GM18498 (cell line): ENCODE data around the gene AGR2.

Experiments used
- ATAC-seq: cut with Tn5 transposase; IDR thresholded peaks from one replicate; pipeline ENCODE4 v1.9.1; 2021; ENCODE audit warnings: mild to moderate bottlenecking, moderate library complexity; ENCODE audit not compliant: unreplicated experiment

The AGR2 gene

GRCh38 chr7:16813232-16813616, 8.4 kb upstream of the AGR2 start:
- ATAC-seq, result no peak

GRCh38 chr7:16812542-16813231, 7.9 kb upstream of the AGR2 start:
- no peak for ATAC-seq

DNA sequence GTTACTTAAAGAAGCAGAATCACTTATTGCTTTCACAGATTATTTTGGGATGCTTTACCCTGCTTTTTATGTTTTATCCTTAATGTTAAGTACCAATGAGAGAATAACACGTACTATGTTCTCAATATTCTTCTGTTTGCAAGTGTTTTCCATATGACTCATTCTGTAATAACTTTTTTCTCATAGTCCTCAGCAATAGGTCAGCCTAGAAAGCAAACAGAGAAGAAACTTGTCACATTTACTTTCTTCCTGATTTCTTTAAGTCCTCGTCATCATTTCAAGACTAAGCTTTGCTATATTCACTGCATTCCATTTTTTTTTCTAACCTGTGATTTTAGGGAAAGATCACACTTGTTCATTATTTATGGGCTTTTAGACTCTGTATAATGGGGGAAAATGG, 6.8 kb upstream of the AGR2 start:
- ATAC-seq, result no peak

- no peak for ATAC-seq
Measured at GRCh38 chr7:16810573-16810972, 5.8 kb upstream of the AGR2 start.

DNA sequence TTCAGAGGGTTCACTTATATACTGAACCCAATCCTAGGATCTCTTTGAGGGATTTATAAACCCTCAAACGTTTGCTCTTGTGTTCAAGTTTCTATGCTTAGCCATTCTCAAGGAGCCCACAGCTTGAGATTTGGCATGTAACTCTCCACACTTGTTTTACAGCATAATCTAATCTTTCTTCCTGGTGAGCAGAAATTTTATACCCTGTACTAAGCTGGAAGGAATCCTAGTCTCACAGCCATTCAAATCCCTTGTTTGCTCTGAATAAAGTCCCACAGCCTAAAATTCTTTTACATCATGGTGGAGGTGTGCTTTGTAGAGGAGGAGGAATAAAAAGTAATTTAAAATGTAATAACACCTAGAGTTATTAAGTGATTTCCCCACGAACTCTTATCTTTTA, 5.3 kb upstream of the AGR2 start:
- no peak for ATAC-seq

- ATAC-seq, result no peak
Measured at GRCh38 chr7:16805441-16805840, 642 bp upstream of the AGR2 start.

DNA sequence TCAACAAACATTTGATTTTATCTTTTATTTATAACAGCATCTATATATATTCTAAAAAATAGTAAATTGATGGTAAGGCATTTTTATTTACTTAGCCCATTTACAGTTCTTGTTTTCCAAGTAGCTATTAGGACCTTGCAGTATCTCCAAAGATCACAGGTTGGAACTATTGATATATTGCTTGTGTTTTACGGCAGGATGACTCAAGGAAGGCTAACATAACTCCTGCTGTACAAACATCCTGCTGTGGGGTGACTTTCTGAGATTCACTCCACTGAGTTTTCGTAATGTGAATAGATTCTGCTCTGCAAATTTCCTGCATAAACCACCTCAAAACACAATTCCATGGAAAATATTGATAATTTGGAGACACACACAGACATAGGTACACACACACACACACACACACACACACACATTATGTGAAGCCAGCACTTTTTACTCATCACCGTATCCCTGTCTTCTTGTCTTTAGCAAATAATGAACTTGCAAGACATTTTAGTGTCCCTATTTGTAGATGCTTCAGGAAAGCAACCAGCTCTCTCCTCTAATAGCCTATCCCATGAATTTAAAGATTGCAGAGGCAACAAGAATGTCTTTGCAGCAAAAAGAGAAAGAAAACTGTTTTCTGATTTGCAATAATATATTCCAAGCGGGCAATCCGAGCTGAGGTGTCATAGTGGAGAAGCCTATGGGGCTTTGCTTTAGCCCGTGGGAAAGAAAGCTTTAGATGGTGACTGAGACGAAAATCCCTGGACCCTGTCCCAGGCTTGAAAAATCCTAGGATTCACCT, 722 bp downstream of the AGR2 start:
- no peak for ATAC-seq

GRCh38 chr7:16803125-16803524, 1.7 kb downstream of the AGR2 start:
- no peak for ATAC-seq

DNA sequence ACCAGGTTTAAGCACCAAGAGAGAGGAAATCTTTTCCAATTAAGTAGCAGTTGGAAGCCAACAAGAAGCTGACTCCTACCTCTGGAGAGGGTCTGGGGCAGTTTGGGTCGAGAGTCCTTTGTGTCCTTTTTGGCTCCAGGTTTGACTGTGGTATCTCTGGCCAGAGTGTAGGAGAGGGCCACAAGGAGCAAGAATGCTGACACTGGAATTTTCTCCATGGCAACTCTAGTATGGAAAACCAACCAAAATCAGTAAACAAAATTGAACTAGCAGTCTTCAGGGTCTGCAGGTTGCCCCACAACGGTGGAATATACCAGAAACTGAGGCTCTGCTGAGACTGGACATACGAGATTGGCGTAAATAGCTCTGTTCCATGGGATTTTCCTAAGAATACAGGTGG, 3.2 kb downstream of the AGR2 start:
- no peak for ATAC-seq

GRCh38 chr7:16801111-16801542, 3.7 kb downstream of the AGR2 start:
- no peak for ATAC-seq

GRCh38 chr7:16795624-16796023, 9.2 kb downstream of the AGR2 start:
- ATAC-seq, result no peak

- no peak for ATAC-seq
Measured at GRCh38 chr7:16794986-16795385, 9.8 kb downstream of the AGR2 start.

DNA sequence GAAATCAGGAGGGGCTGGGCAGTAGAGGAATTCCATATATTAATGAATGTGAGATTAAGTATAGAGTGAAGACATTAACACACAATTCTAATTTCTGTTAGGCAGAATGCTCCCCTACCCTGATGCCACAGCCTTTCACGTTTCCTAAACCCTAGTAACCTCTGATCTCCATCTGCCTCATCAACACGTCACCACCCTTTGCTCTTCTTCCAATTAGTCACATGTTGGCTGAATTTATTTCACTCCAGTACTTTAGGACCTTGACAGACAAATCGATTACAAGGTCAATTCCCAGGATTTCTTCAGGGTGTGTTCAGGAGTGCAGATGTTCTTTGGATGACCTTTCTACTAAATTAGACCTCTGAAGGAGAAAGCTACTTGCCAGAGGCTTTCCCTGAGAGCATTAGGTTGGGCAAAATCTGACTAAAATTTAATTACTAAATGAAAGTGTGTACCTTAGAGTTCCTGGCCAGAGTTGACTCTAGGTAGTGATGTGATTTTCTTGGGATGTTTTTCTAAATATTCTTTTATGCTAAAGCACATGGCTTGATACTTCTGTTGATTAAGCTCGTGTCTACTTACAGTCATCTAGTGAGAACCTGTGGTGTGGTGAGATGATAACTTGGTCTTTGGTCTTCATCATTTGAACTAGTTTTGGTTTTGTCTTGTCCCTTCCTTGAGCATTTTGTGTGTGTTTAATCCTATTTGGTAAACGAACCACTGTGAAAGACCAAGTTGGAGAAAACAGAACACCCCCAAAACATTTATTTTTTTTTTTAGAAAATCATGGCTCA, 12.7 kb downstream of the AGR2 start:
- no peak for ATAC-seq

DNA sequence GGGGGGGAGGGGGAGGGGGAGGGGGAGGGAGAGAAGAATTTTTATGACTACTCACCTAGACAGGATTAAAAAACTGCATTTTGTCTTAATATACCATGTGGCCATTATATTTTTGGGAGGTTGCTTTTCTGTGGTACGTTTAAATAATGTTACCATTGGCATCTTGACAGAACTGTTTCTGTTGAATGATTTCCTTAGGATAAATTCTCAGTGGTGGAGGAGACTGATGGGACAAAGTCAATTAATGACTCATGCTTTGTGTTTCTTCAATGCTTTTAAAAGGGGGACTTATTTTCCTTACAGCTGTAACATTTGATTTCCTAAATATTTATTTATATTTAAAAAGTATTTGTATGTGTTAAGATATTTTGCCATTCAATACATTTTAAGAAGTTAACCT, 13.7 kb downstream of the AGR2 start:
- no peak for ATAC-seq

GRCh38 chr7:16787127-16787526, 17.7 kb downstream of the AGR2 start:
- ATAC-seq, result no peak

DNA sequence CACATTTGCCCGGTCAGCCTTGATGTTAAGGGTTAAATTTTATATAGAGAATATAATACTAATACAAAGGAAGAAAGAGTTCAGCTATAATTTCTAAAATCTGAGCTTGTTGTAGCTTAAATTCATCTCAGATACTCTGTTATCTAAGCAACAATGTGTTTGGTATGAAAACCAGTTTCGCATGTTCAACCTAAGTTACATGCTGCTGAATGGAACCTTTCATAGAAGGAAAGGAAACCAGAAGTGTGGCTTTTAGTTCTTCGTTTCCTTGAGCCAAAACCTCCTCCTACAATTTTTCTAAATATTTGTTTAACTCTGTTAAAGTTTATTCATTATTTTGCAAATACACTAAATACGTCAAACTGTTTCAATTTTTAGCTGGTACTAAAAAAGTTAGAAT, 18.5 kb downstream of the AGR2 start:
- ATAC-seq, result no peak

DNA sequence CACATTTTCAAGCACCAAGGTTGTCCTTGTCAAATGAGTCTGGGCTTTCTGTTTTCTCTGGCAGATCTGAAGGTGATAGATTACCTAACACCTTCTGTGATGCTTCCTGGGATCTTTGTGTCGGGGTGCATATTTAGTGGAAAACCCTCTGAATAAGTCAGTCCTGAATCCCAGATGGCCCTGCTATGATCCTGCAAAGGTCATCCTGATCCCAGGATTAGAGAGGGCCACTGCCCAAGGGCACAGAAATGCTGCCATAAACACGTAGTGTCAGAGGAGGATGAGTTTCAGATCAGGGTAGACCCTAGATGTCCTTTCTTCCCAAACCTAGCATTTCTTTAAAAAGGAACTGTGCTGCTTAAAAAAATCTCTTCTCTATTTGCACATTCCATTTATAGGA, 19.0 kb downstream of the AGR2 start:
- no peak for ATAC-seq

GRCh38 chr7:16785321-16785720, 19.5 kb downstream of the AGR2 start:
- ATAC-seq, result no peak

DNA sequence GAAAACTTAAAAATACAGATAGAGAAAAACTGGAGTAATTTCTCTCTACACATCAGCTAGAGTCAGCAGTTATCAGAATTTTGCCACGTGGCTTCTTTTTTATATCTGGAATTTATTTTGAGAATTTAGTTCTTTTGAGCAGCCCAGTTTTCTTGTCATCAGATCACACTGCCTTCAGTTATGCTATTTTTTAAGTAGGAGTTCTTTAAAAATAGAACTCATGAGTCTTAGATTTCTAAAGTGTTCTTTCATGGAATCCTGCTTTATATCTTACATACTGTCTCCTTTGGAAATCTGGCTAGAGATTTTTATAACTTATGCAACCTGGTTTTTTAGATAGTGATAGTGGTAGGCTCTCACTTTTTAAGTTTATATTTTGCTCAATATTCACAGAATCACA, 24.2 kb downstream of the AGR2 start:
- no peak for ATAC-seq

DNA sequence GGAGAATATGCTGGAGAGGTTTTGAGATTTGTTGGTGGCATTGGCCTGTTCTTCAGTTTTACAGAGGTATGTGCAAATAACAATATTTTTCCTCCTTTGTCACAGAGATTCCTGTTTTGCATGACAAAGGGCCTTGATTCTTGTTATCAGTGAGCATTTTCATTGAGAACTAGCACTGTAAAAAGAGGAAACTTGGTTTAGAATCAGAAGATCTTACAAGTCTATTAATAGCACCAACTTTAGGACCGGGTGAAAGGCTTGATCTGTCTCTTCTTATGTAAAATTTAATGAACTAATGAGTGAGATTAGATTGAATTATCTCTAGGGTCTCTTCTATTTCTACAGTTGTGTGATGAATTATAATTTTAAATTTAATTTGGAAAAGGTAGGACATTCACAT, 25.7 kb downstream of the AGR2 start:
- ATAC-seq, result no peak

- ATAC-seq, result no peak
Measured at GRCh38 chr7:16778476-16778875, 26.3 kb downstream of the AGR2 start.

- no peak for ATAC-seq
Measured at GRCh38 chr7:16776053-16776452, 28.7 kb downstream of the AGR2 start.
